HG02870 (cell line): ENCODE data around the gene ARHGAP20.

ENCODE experiments used
- ATAC-seq: cut with Tn5 transposase; IDR thresholded peaks from one replicate; pipeline ENCODE4 v1.9.1; 2021; ENCODE audit warnings: mild to moderate bottlenecking, moderate library complexity; ENCODE audit not compliant: unreplicated experiment

The ARHGAP20 gene

DNA sequence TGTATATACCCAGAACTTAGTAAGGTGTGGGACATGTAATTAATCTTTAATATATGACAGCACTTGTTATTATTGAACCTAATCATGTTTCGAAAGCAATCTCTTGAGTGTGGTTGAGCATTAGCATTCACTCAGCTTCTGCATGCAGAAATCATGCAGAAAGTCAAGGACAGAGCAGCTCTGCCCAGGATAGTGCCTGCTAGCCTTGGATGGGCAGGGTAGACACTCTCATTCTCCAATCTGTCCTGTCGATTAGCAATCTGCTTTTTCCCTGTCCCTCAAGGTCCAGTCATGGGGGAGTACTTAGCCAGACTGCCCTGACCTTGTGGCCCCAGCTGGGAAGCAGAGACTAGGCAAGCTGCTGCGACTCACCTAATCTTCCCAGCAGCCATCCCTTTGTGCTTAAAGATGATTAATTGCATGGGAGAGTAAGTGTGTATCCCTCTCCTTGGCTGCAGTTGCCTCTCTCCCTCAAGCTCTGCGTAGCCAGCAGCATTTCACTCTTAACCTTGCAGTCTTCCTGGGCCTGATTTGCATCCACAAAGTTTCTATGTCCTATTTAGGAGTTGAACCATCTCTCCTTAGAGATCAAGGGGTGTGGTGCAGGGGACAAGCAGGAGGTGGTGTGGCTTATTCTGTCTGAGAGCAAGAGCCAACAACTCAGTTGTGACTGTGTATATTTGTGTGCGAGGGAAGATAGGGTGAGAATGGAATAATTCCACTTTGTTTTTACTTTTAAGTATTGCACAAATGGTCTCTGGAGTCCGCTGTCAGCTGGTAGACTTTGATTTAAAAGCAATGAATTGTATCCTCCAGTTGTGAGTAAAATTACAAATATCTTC, 181.1 kb downstream of the ARHGAP20 start:
- ATAC-seq = no peak

DNA sequence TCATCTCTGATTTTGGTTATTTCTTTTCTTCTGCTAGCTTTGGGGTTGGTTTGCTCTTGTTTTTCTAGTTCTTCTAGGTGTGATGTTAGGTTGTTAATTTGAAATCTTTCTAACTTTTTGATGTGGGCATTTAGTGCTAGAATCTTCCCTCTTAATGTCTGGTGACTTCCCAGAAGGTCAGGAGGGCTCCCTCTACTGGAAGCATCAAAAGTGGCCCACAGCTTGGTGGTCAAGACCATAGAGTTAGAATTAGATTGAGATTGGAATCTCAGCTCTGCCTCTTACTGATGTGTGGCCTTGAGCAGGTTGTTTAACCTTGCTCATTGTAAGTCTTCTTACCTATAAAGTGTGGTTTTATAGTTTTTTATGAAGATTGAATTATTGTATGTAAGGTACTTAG, 183.2 kb downstream of the ARHGAP20 start:
- no peak for ATAC-seq

DNA sequence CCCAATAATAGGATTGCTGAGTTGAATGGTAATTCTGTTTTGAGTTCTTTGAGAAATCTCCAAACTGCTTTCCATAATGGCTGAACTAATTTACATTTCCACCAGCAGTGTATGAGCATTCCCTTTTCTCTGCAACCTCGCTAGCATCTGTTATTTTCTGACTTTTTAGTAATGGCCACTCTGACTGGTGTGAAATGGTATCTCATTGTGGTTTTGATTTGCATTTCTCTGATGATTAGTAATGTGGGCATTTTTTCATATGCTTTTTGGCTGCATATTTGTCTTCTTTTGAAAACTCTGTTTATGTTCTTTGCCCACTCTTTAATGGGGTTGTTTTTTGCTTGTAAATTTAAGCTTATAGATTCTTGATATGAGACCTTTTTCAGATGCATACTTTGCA, 185.1 kb downstream of the ARHGAP20 start:
- no peak for ATAC-seq
